GM21367 (cell line): ENCODE measurements around the gene IGFLR1.

Experiments used
- ATAC-seq: cut with Tn5 transposase; IDR thresholded peaks from one replicate; pipeline ENCODE4 v1.9.1; 2021; ENCODE audit not compliant: unreplicated experiment

Gene IGFLR1

GRCh38 chr19:35739275-35740107 lies 2.8 kb downstream of the IGFLR1 start:
- no peak for ATAC-seq

DNA sequence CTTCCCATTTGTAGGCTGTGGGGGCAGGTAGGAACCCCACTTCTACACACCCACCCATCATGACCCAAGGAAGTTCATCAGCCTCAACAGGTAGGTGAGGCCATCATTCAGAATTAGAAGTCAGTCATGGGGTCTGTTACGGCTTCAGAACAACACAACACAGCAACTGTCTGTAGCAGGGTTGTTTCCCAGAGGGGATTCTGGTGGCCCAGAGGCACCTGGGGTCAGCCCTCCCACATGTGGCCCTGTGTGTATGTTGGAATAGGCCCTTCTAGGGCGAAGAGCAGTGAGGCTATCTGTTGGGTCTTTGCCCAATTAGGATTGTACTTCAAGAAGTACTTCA lies 3.4 kb downstream of the IGFLR1 start:
- no peak for ATAC-seq

- no peak for ATAC-seq
These were observed 4.0 kb downstream of the IGFLR1 start for GRCh38 chr19:35738021-35738886.

DNA sequence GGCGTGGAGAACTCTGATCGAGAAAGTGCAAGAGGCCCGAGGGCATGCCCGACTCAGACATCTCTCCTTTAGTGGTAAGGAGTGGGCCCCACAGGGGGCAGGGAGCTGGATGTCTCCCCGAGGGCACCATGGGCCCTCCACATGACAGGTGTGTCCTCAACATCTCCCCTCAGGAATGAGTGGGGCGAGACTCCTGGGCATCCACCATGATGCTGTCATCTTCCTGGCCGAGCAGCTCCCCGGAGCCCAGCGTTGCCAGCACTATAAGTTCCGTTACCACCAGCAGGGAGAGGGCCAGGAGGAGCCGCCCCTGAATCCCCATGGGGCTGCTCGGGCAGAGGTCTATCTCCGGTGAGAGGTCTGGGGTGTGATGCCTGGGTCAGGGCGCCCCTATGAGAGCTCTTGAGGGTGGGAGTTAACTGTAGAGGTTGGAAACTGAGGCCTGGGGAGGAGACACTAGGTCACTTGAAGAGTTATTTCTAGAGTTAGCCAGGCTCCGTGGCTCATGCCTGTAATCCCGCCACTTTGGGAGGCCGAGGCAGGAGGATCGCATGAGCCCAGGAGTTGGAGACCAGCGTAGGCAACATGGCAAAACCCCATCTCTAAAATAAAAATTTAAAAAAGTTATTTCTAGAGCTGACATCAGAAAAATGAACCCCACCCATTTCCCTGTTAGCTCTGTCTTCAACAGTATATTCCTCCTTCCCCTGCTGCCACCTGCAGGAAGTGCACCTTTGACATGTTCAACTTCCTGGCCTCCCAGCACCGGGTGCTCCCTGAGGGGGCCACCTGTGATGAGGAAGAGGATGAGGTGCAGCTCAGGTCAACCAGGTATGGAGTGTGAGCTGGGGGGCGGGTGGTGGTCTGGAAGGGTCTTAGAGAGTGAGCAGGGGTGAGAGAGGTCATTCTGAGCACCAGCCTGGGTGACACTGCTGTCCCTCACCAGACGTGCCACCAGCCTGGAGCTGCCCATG lies 5.1 kb downstream of the IGFLR1 start:
- ATAC-seq, result no peak

GRCh38 chr19:35734889-35735288 lies 7.4 kb downstream of the IGFLR1 start:
- ATAC-seq, result no peak

DNA sequence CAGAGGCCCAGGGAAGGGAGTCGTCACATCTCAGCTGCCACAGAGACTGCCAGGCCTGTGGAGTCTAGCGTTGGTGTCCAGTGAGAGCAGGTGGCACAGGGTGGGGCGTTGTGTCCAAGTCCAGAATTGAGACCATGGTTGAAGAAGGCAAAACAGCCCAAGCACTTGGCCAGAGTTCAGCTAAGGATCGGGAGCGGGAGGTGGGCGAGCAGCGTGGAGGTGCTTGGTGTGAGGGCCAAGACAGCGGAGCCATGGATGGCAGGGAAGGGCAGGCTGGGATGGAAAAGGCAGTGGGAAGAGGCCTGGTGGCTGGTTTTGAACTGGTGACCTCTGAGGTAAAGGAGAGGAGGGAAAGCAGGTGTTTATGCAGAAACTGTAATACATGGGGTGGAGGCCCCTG lies 8.0 kb downstream of the IGFLR1 start:
- ATAC-seq, result no peak

- no peak for ATAC-seq
These were observed 8.8 kb downstream of the IGFLR1 start for GRCh38 chr19:35733180-35734125.

DNA sequence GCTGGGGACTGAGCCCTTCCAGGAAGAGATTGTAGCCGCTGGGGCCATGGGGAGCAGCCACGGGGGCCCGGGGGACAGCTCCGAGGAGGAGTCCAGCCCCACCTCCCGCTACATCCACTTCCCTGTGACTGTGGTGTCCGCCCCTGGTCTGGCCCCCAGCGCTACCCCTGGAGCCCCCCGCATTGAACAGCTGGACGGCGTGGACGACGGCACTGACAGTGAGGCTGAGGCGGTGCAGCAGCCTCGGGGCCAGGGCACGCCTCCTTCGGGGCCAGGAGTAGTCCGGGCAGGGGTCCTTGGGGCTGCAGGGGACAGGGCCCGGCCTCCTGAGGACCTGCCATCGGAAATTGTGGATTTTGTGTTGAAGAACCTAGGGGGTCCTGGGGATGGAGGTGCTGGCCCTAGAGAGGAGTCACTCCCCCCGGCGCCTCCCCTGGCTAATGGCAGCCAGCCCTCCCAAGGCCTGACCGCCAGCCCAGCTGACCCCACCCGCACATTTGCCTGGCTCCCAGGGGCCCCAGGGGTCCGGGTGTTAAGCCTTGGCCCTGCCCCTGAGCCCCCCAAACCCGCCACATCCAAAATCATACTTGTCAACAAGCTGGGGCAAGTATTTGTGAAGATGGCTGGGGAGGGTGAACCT lies 9.6 kb downstream of the IGFLR1 start:
- no peak for ATAC-seq

DNA sequence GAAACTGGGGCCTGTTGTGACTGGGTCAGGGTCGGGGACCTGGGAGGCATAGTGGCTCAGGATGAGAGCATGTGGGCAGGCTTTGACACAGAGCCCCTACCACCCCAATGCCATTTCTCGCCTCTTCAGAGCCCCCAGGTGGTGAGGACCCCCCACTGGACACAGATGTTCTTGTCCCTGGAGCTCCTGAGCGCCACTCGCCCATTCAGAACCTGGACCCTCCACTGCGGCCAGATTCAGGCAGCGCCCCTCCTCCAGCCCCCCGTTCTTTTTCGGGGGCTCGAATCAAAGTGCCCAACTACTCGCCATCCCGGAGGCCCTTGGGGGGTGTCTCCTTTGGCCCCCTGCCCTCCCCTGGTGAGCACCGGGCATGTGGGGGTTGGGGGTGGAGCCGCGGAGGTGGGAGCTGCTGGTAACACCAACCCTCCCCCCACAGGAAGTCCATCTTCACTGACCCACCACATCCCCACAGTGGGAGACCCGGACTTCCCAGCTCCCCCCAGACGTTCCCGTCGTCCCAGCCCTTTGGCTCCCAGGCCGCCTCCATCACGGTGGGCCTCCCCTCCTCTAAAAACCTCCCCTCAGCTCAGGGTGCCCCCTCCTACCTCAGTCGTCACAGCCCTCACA lies 10.4 kb downstream of the IGFLR1 start:
- ATAC-seq, result no peak

- ATAC-seq, result no peak
These were observed 10.9 kb downstream of the IGFLR1 start for GRCh38 chr19:35731353-35731752.

DNA sequence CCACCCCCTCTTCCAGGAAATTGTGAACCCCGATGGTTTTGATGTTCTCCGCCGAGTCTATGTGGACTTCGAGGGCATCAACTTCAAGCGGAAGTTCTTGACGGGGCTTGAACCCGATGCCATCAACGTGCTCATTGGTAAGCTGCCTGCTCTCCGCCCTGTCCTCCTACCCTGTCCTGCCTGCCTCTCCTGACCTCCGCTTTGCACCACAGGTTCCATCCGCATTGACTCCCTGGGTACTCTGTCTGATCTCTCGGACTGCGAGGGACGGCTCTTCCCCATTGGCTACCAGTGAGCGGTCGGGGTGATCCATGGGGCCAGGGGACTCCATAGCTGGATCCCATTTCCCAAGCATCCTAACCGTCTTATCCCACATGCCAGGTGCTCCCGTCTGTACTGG lies 11.9 kb downstream of the IGFLR1 start:
- no peak for ATAC-seq

DNA sequence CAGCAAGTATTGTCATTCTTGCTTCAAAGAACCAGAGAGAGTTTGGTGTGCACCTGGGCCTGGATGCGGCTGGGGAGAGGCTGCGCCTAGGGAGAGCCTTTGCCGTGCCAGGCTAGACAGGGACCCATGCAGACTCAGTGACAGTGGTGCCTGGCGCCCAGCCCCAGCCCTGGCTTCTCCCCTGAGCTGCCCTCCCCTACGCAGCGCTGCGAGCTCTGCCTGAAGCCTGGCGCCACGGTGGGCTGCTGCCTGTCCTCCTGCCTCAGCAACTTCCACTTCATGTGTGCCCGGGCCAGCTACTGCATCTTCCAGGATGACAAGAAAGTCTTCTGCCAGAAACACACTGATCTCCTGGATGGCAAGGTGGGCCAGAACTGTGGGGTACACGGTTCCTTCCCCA lies 12.5 kb downstream of the IGFLR1 start:
- no peak for ATAC-seq

GRCh38 chr19:35729021-35729420 lies 13.2 kb downstream of the IGFLR1 start:
- no peak for ATAC-seq

DNA sequence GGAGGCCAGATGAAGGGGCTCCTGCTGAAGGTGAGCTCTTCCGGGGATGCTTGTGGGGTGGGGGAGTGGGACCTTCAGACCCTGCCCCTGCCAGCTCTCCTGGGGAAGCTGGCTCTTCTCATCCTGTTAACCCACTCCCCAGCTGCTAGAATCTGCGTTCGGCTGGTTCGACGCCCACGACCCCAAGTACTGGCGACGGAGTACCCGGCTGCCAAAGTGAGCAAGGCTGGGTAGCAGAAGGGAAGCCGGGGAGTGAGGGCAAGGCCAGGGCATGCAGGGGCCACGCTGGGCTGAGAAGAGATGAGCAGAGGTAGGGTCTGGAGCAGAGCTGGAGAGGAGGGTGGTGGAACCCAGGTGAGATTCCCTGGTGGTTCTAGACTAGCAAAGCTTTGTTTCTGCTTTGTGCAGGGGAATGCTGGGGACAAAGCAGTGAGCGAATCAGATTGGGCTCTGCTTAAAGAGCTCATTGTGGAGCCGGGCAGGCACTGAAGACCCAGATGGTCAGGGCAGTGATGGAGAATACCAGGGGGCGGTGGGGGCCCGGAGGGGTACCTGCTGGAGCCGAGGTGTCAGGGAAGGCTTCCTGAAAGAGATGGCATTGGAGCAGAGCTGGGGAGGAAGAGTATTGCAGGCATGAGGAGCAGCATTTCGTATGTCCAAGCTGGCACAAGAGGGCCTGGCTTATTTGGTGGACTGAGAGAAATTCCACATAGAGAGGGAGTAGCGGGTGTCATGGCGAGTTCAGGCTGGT lies 14.1 kb downstream of the IGFLR1 start:
- no peak for ATAC-seq

DNA sequence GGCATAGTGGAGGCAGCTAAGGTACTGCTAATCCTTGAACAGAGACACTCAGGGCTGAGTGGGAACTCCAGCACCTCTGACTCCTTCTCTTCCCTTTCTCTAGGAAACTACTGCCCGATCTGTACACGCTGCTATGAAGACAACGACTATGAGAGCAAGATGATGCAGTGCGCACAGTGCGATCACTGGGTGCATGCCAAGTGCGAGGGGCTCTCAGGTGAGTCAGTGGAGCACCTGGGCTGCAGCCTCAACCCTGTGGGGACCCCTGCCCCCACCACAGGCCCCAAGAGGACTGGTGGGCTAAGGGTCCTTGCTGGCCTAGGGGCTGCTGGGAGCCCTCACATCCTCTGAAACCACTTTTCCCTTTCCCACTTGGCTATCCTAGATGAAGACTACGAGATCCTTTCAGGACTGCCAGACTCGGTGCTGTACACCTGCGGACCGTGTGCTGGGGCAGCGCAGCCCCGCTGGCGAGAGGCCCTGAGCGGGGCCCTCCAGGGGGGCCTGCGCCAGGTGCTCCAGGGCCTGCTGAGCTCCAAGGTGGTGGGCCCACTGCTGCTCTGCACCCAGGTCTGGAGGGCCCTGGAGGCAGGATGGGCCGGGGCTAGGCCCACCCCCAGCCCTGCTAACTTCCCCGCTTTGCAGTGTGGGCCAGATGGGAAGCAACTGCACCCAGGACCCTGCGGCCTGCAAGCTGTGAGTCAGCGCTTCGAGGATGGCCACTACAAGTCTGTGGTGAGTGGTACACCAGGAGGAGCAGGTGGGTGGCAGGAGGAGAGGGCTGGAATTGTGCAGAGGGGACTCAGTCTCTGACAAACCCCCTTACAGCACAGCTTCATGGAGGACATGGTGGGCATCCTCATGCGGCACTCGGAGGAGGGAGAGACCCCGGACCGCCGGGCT lies 14.9 kb downstream of the IGFLR1 start:
- ATAC-seq, result no peak

- ATAC-seq, result no peak
These were observed 16.9 kb downstream of the IGFLR1 start for GRCh38 chr19:35725216-35725861.

- no peak for ATAC-seq
These were observed 17.7 kb downstream of the IGFLR1 start for GRCh38 chr19:35724560-35724959.
